HepG2 (cell line): ENCODE measurements around the gene SLC16A5. TPM values are rescaled to one million over a fixed set of nuclear protein-coding genes. Genes with fewer than 3 reads are reported as not detected.

Experiments used
- ADNP ChIP-seq: sonication (generic); formaldehyde crosslinking; IDR thresholded peaks from 2 replicates; pipeline ENCODE4 v1.4.0; 2020; ENCODE audit warnings: missing genetic modification reagents
- ETV6 ChIP-seq: sonication (generic); formaldehyde crosslinking; conservative IDR thresholded peaks from 2 replicates; pipeline ENCODE4 v1.4.0; 2020; ENCODE audit warnings: missing genetic modification reagents
- JDP2 ChIP-seq: sonication (generic); formaldehyde crosslinking; IDR thresholded peaks from 2 replicates; pipeline ENCODE4 v1.8.1; 2022; ENCODE audit warnings: missing genetic modification reagents, borderline replicate concordance
- MAFG ChIP-seq: sonication (generic); formaldehyde crosslinking; IDR thresholded peaks from 2 replicates; pipeline ENCODE4 v1.5.1; 2020; ENCODE audit warnings: mild to moderate bottlenecking, missing genetic modification reagents
- PHF5A ChIP-seq: IDR thresholded peaks from one replicate; pipeline ENCODE4 v1.6.1; 2018; ENCODE audit warnings: low read depth, missing genetic modification reagents; ENCODE audit not compliant: unreplicated experiment
- THYN1 ChIP-seq: sonication (generic); formaldehyde crosslinking; IDR thresholded peaks from 2 replicates; pipeline ENCODE4 v1.8.1; 2023; ENCODE audit warnings: low read depth, mild to moderate bottlenecking, moderate library complexity, missing genetic modification reagents, borderline replicate concordance
- TIGD3 ChIP-seq: sonication (generic); formaldehyde crosslinking; IDR thresholded peaks from 2 replicates; pipeline ENCODE4 v1.5.1; 2020; ENCODE audit warnings: mild to moderate bottlenecking, missing genetic modification reagents, borderline replicate concordance
- XBP1 ChIP-seq: sonication (generic); formaldehyde crosslinking; IDR thresholded peaks from 2 replicates; pipeline ENCODE4 v1.5.0; 2020; ENCODE audit warnings: missing genetic modification reagents
- ZBTB42 ChIP-seq: sonication (generic); formaldehyde crosslinking; IDR thresholded peaks from 2 replicates; pipeline ENCODE4 v1.5.0; 2020; ENCODE audit warnings: mild to moderate bottlenecking, missing genetic modification reagents
- ZKSCAN8 ChIP-seq: IDR thresholded peaks from 2 replicates; pipeline ENCODE4 v1.6.1; 2016; ENCODE audit warnings: borderline replicate concordance, missing genetic modification reagents, missing compliant biosample characterization
- ZMYM2 ChIP-seq: sonication (generic); formaldehyde crosslinking; IDR thresholded peaks from 2 replicates; pipeline ENCODE4 v1.8.0; 2022; ENCODE audit warnings: mild to moderate bottlenecking, missing genetic modification reagents
- ZNF232 ChIP-seq: sonication (generic); formaldehyde crosslinking; IDR thresholded peaks from 2 replicates; pipeline ENCODE4 v1.4.0; 2020; ENCODE audit warnings: missing genetic modification reagents, borderline replicate concordance
- ZNF333 ChIP-seq: sonication (generic); formaldehyde crosslinking; IDR thresholded peaks from 2 replicates; pipeline ENCODE4 v1.4.0; 2020; ENCODE audit warnings: mild to moderate bottlenecking, missing genetic modification reagents, borderline replicate concordance
- polyA plus RNA-seq, 8 experiments: library from polyadenylated mRNA; depleted of rRNA in 3 of 8; stranded (reverse) in 7 of 8; unstranded in 1 of 8; fragments of >200 nt; fragmentation: Illumina TruSeq in 4 of 8; extraction: Trizol in 4 of 8; gene quantifications; 2 replicates each; pipeline versions ENCODE4 v1.2.1 to v1.2.3, GENCODE V29; 2011 to 2016; ENCODE audit warnings: low read depth in 4 of 8, missing spikeins in 1 of 8, mixed read lengths in 1 of 8; ENCODE audit not compliant: insufficient read depth in 1 of 8
- total RNA-seq, 5 experiments: library from RNA; depleted of rRNA; stranded (reverse); fragments of >200 nt; fragmentation: Illumina TruSeq; extraction: Trizol; gene quantifications; 2 replicates each; pipeline ENCODE4 v1.2.3, GENCODE V29; 2016; ENCODE audit warnings: low read depth in 1 of 5
- TF ChIP-seq, protein P1 (sequence below): fragments of 450-650 bp; IDR thresholded peaks from 2 replicates; pipeline ENCODE4 v1.6.1; 2017; ENCODE audit warnings: mild to moderate bottlenecking
- TF ChIP-seq, protein P2 (sequence below): sonication (generic); formaldehyde crosslinking; IDR thresholded peaks from 2 replicates; pipeline ENCODE4 v1.9.0; 2022; ENCODE audit warnings: missing genetic modification reagents, mild to moderate bottlenecking, borderline replicate concordance
- TF ChIP-seq, protein P3 (sequence below): sonication (generic); formaldehyde crosslinking; IDR thresholded peaks from 2 replicates; pipeline ENCODE4 v1.8.0; 2022; ENCODE audit warnings: missing genetic modification reagents, mild to moderate bottlenecking, moderate library complexity, borderline replicate concordance

Gene SLC16A5
- total and polyA plus RNA-seq, 2 of the 13 experiments (the other 11 are each of a cell fraction or from before 2014, with no cell fraction given): 0.69 to 5.6 TPM

- TF ChIP-seq, protein P1, sequence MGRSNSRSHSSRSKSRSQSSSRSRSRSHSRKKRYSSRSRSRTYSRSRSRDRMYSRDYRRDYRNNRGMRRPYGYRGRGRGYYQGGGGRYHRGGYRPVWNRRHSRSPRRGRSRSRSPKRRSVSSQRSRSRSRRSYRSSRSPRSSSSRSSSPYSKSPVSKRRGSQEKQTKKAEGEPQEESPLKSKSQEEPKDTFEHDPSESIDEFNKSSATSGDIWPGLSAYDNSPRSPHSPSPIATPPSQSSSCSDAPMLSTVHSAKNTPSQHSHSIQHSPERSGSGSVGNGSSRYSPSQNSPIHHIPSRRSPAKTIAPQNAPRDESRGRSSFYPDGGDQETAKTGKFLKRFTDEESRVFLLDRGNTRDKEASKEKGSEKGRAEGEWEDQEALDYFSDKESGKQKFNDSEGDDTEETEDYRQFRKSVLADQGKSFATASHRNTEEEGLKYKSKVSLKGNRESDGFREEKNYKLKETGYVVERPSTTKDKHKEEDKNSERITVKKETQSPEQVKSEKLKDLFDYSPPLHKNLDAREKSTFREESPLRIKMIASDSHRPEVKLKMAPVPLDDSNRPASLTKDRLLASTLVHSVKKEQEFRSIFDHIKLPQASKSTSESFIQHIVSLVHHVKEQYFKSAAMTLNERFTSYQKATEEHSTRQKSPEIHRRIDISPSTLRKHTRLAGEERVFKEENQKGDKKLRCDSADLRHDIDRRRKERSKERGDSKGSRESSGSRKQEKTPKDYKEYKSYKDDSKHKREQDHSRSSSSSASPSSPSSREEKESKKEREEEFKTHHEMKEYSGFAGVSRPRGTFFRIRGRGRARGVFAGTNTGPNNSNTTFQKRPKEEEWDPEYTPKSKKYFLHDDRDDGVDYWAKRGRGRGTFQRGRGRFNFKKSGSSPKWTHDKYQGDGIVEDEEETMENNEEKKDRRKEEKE: no peak
- TF ChIP-seq PHF5A (CRISPR knock-in tag): no peak
- no peak; the same call in 1 of the 2 replicates for TF ChIP-seq ETV6 (CRISPR knock-in tag)
- 0 out of 2 replicates have a peak, but pooled peaks have one; percentile 14 for TF ChIP-seq ZMYM2 (CRISPR knock-in tag)
- TF ChIP-seq, protein P2, sequence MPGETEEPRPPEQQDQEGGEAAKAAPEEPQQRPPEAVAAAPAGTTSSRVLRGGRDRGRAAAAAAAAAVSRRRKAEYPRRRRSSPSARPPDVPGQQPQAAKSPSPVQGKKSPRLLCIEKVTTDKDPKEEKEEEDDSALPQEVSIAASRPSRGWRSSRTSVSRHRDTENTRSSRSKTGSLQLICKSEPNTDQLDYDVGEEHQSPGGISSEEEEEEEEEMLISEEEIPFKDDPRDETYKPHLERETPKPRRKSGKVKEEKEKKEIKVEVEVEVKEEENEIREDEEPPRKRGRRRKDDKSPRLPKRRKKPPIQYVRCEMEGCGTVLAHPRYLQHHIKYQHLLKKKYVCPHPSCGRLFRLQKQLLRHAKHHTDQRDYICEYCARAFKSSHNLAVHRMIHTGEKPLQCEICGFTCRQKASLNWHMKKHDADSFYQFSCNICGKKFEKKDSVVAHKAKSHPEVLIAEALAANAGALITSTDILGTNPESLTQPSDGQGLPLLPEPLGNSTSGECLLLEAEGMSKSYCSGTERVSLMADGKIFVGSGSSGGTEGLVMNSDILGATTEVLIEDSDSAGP (CRISPR knock-in tag): no peak; the same call in none of the 2 replicates
- no peak for TF ChIP-seq ADNP
- no peak for TF ChIP-seq THYN1 (CRISPR knock-in tag)
- no peak for TF ChIP-seq ZNF232 (CRISPR knock-in tag)
- TF ChIP-seq ZBTB42 (CRISPR knock-in tag): no peak
- TF ChIP-seq MAFG (CRISPR knock-in tag): no peak
- TF ChIP-seq TIGD3: no peak
- TF ChIP-seq ZKSCAN8 (CRISPR knock-in tag): peak; percentile 48; the same call in 1 of the 2 replicates
- TF ChIP-seq XBP1: no peak
- no peak; the same call in 1 of the 2 replicates for TF ChIP-seq ZNF333 (CRISPR knock-in tag)
- TF ChIP-seq, protein P3, sequence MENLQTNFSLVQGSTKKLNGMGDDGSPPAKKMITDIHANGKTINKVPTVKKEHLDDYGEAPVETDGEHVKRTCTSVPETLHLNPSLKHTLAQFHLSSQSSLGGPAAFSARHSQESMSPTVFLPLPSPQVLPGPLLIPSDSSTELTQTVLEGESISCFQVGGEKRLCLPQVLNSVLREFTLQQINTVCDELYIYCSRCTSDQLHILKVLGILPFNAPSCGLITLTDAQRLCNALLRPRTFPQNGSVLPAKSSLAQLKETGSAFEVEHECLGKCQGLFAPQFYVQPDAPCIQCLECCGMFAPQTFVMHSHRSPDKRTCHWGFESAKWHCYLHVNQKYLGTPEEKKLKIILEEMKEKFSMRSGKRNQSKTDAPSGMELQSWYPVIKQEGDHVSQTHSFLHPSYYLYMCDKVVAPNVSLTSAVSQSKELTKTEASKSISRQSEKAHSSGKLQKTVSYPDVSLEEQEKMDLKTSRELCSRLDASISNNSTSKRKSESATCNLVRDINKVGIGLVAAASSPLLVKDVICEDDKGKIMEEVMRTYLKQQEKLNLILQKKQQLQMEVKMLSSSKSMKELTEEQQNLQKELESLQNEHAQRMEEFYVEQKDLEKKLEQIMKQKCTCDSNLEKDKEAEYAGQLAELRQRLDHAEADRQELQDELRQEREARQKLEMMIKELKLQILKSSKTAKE: no peak; the same call in 1 of the 2 replicates
- TF ChIP-seq JDP2 (CRISPR knock-in tag): no peak; the same call in 1 of the 2 replicates
Measured at GRCh38 chr17:75046407-75047289, 41.1 kb upstream of the SLC16A5 start, which contains the start of the genes ATP5PD and KCTD2 (continued).
